GM23338 (cell line): ENCODE results near the gene SLC25A25. TPM values are rescaled to one million over a fixed set of nuclear protein-coding genes. Genes with fewer than 3 reads are reported as not detected.

Source experiments
- CREB1 ChIP-seq: fragments of 250-450 bp; sonication (Bioruptor Pico); IDR thresholded peaks from 2 replicates; pipeline ENCODE4 v1.5.0; 2020; ENCODE audit warnings: low read depth, mild to moderate bottlenecking, moderate library complexity
- EZH2 ChIP-seq: fragments of 200-600 bp; sonication (generic); IDR thresholded peaks from one replicate; pipeline ENCODE4 v1.8.0; 2017; ENCODE audit warnings: antibody characterized with exemption, mild to moderate bottlenecking, low read depth; ENCODE audit not compliant: unreplicated experiment
- EZH2phosphoT487 ChIP-seq: fragments of 200-600 bp; sonication (generic); IDR thresholded peaks from one replicate; pipeline ENCODE4 v1.8.1; 2018; ENCODE audit warnings: antibody characterized with exemption; ENCODE audit not compliant: unreplicated experiment
- JUNB ChIP-seq: IDR thresholded peaks from one replicate; pipeline ENCODE4 v1.6.1; 2016; ENCODE audit warnings: antibody characterized with exemption; ENCODE audit not compliant: unreplicated experiment
- NANOG ChIP-seq: IDR thresholded peaks from 2 replicates; pipeline ENCODE4 v1.6.1; 2016; ENCODE audit warnings: antibody characterized with exemption, borderline replicate concordance
- POLR2AphosphoS5 ChIP-seq: IDR thresholded peaks from 2 replicates; pipeline ENCODE4 v1.6.1; 2016; ENCODE audit warnings: antibody characterized with exemption, low read depth
- polyA plus RNA-seq: library from polyadenylated mRNA; unstranded; fragments of >200 nt; fragmentation: Nextera tagmentation; extraction: Ambion mirVana; gene quantifications from 2 replicates; pipeline ENCODE4 v1.2.1, GENCODE V29; 2016
- total RNA-seq: library from RNA; depleted of rRNA; stranded (reverse); fragments of >200 nt; shearing (Covaris generic); gene quantifications from 2 replicates; pipeline ENCODE4 v1.2.3, GENCODE V29; 2014
- TF ChIP-seq, protein P1 (sequence below): fragments of 250-450 bp; sonication (Bioruptor Pico); IDR thresholded peaks from 2 replicates; pipeline ENCODE4 v1.5.0; 2020; ENCODE audit warnings: mild to moderate bottlenecking, moderate library complexity
- TF ChIP-seq, protein P2 (sequence below): IDR thresholded peaks from 2 replicates; pipeline ENCODE4 v1.6.1; 2016; ENCODE audit warnings: antibody characterized with exemption

SLC25A25 gene
- total and polyA plus RNA-seq, 2 experiments from 2014 or later = 7.1 to 27.0 TPM

DNA sequence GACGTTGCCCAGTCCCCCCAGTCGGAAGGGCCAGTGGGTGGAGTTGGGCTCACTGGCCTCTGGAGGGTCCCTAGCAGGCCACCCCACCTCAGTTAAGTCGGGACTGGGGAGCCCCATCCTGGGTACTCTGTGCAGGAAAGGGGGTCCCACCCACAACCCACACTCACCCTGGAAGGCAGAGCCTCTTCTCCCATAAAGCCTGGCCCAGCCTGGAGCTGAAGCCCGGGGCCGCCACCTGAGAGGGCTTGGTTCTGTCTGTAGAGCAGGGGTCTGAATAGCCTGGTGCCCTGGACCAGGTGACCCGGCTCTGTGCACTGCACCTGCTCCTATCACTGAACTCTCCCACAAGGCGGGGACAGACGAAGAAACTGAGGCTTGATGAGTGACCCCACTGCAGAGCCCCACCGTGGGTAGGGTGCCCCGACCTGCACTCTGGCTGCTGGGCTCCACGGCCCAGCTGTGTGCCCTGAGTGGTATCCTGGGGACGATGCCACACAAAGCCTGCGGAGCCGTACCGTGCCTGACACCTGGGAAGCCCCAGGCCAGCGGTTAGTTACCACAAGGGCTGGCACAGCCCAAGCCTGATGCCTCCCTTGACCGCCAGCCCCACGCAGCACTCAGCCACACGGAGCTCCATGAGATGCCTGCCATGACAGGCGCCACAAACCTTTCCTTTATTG is 52.2 kb downstream of the SLC25A25 start (continued):
- TF ChIP-seq, protein P1, sequence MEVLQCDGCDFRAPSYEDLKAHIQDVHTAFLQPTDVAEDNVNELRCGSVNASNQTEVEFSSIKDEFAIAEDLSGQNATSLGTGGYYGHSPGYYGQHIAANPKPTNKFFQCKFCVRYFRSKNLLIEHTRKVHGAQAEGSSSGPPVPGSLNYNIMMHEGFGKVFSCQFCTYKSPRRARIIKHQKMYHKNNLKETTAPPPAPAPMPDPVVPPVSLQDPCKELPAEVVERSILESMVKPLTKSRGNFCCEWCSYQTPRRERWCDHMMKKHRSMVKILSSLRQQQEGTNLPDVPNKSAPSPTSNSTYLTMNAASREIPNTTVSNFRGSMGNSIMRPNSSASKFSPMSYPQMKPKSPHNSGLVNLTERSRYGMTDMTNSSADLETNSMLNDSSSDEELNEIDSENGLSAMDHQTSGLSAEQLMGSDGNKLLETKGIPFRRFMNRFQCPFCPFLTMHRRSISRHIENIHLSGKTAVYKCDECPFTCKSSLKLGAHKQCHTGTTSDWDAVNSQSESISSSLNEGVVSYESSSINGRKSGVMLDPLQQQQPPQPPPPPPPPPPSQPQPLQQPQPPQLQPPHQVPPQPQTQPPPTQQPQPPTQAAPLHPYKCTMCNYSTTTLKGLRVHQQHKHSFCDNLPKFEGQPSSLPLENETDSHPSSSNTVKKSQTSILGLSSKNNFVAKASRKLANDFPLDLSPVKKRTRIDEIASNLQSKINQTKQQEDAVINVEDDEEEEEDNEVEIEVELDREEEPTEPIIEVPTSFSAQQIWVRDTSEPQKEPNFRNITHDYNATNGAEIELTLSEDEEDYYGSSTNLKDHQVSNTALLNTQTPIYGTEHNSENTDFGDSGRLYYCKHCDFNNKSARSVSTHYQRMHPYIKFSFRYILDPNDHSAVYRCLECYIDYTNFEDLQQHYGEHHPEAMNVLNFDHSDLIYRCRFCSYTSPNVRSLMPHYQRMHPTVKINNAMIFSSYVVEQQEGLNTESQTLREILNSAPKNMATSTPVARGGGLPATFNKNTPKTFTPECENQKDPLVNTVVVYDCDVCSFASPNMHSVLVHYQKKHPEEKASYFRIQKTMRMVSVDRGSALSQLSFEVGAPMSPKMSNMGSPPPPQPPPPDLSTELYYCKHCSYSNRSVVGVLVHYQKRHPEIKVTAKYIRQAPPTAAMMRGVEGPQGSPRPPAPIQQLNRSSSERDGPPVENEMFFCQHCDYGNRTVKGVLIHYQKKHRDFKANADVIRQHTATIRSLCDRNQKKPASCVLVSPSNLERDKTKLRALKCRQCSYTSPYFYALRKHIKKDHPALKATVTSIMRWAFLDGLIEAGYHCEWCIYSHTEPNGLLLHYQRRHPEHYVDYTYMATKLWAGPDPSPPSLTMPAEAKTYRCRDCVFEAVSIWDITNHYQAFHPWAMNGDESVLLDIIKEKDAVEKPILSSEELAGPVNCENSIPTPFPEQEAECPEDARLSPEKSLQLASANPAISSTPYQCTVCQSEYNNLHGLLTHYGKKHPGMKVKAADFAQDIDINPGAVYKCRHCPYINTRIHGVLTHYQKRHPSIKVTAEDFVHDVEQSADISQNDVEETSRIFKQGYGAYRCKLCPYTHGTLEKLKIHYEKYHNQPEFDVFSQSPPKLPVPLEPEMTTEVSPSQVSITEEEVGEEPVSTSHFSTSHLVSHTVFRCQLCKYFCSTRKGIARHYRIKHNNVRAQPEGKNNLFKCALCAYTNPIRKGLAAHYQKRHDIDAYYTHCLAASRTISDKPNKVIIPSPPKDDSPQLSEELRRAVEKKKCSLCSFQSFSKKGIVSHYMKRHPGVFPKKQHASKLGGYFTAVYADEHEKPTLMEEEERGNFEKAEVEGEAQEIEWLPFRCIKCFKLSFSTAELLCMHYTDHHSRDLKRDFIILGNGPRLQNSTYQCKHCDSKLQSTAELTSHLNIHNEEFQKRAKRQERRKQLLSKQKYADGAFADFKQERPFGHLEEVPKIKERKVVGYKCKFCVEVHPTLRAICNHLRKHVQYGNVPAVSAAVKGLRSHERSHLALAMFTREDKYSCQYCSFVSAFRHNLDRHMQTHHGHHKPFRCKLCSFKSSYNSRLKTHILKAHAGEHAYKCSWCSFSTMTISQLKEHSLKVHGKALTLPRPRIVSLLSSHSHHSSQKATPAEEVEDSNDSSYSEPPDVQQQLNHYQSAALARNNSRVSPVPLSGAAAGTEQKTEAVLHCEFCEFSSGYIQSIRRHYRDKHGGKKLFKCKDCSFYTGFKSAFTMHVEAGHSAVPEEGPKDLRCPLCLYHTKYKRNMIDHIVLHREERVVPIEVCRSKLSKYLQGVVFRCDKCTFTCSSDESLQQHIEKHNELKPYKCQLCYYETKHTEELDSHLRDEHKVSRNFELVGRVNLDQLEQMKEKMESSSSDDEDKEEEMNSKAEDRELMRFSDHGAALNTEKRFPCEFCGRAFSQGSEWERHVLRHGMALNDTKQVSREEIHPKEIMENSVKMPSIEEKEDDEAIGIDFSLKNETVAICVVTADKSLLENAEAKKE (CRISPR knock-in tag) = no peak
- TF ChIP-seq POLR2AphosphoS5 (no peak), JUNB (no peak), CREB1 (CRISPR knock-in tag) (no peak), EZH2phosphoT487 (no peak), NANOG (no peak), EZH2 (no peak)
- TF ChIP-seq, protein P2, sequence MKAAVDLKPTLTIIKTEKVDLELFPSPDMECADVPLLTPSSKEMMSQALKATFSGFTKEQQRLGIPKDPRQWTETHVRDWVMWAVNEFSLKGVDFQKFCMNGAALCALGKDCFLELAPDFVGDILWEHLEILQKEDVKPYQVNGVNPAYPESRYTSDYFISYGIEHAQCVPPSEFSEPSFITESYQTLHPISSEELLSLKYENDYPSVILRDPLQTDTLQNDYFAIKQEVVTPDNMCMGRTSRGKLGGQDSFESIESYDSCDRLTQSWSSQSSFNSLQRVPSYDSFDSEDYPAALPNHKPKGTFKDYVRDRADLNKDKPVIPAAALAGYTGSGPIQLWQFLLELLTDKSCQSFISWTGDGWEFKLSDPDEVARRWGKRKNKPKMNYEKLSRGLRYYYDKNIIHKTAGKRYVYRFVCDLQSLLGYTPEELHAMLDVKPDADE = no peak
